Neutrophil (primary cell): Measurements from ENCODE around the gene TSHZ2.

Experiments used
- H3K27ac ChIP-seq: fragments of 200-600 bp; sonication (generic); 2 replicates; pipeline ENCODE4 v1.5.1; 2016; ENCODE audit warnings: mild to moderate bottlenecking, moderate library complexity
- H3K27me3 ChIP-seq: fragments of 200-600 bp; sonication (generic); 2 replicates; pipeline ENCODE4 v1.6.0; 2016; ENCODE audit warnings: mild to moderate bottlenecking
- H3K36me3 ChIP-seq: fragments of 200-600 bp; sonication (generic); 2 replicates; pipeline ENCODE4 v1.5.1; 2017
- H3K4me1 ChIP-seq, 2 experiments: fragments of 200-600 bp in 1 of 2; sonication (generic) in 1 of 2; 1 replicate in 1 of 2; 2 replicates in 1 of 2; pipeline versions ENCODE4 v1.5.1 to v1.6.1; 2013 to 2016; ENCODE audit warnings: low read depth in 1 of 2, low read length in 1 of 2, mild to moderate bottlenecking in 1 of 2, moderate library complexity in 1 of 2; ENCODE audit not compliant: control insufficient read depth in 1 of 2, insufficient read depth in 1 of 2
- H3K4me3 ChIP-seq, 2 experiments: fragments of 200-600 bp in 1 of 2; sonication (generic) in 1 of 2; 1 replicate in 1 of 2; 2 replicates in 1 of 2; pipeline ENCODE4 v1.5.1; 2013 to 2016; ENCODE audit warnings: low read depth in 1 of 2, low read length in 1 of 2, mild to moderate bottlenecking in 1 of 2, moderate library complexity in 1 of 2
- H3K9me3 ChIP-seq: fragments of 200-600 bp; sonication (generic); 2 replicates; pipeline ENCODE4 v1.5.1; 2016
- TF ChIP-seq, protein P1 (sequence below): fragments of 200-600 bp; sonication (generic); IDR thresholded peaks from 2 replicates; pipeline ENCODE4 v1.5.1; 2016; ENCODE audit warnings: antibody characterized with exemption

The TSHZ2 gene

DNA sequence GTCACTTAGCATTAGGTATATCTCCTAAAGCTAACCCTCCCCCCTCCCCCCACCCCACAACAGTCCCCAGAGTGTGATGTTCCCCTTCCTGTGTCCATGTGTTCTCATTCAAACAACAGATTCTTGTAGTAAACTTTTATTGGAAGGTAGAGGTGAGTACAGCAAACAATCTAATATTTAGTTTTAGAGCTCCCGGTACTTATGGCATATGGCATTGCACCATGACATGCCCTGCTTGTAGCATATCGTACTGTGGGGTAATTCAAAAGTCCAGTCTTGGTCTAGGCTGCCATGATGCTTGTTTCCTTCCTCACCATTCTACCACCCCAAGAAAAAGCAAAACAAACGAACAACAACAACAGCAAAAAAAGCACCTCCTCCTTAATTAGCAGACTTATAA is 332.0 kb downstream of the TSHZ2 start:
- no peaks in the 10 kb centered on the region for H3K27me3 ChIP-seq
- H3K27ac ChIP-seq, result no peak overlapping the region
- H3K4me1 ChIP-seq, result peaks cover 33 to 42% of the 10 kb centered on the region in 2 experiments
- TF ChIP-seq, protein P1, sequence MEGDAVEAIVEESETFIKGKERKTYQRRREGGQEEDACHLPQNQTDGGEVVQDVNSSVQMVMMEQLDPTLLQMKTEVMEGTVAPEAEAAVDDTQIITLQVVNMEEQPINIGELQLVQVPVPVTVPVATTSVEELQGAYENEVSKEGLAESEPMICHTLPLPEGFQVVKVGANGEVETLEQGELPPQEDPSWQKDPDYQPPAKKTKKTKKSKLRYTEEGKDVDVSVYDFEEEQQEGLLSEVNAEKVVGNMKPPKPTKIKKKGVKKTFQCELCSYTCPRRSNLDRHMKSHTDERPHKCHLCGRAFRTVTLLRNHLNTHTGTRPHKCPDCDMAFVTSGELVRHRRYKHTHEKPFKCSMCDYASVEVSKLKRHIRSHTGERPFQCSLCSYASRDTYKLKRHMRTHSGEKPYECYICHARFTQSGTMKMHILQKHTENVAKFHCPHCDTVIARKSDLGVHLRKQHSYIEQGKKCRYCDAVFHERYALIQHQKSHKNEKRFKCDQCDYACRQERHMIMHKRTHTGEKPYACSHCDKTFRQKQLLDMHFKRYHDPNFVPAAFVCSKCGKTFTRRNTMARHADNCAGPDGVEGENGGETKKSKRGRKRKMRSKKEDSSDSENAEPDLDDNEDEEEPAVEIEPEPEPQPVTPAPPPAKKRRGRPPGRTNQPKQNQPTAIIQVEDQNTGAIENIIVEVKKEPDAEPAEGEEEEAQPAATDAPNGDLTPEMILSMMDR, result no peak
- no peaks in the 10 kb centered on the region for H3K9me3 ChIP-seq
- no peak overlapping the region for H3K4me3 ChIP-seq
- no peaks in the 10 kb centered on the region for H3K36me3 ChIP-seq

DNA sequence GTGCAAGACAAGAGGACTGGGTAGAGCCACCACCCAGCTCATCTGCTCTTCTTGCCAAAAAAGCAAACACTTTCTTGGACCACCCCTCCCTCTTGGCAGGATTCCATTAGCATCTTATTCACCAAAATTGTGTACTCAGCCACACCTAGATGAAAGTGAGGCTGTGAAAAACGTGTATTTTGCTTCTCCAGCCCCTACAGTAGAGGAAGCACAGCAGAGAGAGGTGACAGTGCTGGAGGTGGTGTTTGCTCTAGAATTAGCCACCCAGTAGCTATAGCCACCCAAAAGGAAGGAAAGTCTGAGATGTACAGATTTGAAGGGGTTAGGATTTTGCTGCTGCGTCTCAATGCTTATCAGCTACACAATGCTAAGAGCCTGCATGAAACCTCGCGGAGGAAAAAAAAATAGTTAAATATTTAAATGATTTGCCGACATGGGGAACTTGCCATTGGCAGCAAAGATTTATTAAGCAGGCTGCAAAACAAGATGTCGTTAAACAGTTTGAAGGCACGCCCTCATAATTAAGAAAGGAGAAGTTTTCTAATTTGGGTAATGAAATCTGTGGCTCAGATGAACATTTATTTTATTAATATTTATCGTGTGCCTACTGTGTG is 334.1 kb downstream of the TSHZ2 start:
- H3K36me3 ChIP-seq, result no peaks in the 10 kb centered on the region
- H3K4me1 ChIP-seq, result peaks cover 20 to 26% of the 10 kb centered on the region in 2 experiments
- H3K27ac ChIP-seq, result no peak overlapping the region
- H3K9me3 ChIP-seq, result no peaks in the 10 kb centered on the region
- TF ChIP-seq, protein P1, result no peak
- no peaks in the 10 kb centered on the region for H3K27me3 ChIP-seq
- no peak overlapping the region for H3K4me3 ChIP-seq

DNA sequence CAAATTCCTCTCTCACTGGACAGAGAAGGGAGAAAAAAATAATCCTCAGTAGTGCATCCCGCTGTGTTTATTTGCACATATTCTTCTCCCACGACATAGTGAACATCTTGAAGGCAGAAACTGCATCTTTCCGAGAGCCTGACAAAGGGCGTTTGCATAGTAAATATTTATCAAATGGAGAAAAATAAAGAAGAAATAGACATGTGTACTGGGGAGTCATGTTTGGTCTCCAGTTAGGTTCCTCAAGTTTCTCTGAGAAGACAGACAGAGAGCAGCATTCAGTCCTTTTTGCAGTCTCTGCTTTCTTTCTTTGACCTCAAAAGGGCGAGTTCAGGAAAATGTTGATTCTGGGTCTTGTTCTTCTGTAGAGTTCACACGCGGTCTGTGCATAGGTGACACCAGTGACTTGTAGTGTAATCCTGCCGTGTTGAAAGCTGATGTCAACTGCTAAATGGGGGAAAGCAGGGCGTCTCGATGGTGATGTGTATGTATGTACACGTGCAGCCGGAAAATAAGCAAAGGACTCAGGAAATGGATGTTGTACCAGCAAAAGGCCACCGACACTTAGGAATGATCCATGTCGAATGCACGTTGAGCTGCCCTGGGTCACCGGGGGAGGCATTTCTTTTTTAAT is 335.9 kb downstream of the TSHZ2 start:
- no peak overlapping the region for H3K27ac ChIP-seq
- no peaks in the 10 kb centered on the region for H3K36me3 ChIP-seq
- no peaks in the 10 kb centered on the region for H3K9me3 ChIP-seq
- no peaks in the 10 kb centered on the region for H3K27me3 ChIP-seq
- peaks cover 6 to 11% of the 10 kb centered on the region in 2 experiments for H3K4me1 ChIP-seq
- TF ChIP-seq, protein P1, result no peak
- no peak overlapping the region for H3K4me3 ChIP-seq

DNA sequence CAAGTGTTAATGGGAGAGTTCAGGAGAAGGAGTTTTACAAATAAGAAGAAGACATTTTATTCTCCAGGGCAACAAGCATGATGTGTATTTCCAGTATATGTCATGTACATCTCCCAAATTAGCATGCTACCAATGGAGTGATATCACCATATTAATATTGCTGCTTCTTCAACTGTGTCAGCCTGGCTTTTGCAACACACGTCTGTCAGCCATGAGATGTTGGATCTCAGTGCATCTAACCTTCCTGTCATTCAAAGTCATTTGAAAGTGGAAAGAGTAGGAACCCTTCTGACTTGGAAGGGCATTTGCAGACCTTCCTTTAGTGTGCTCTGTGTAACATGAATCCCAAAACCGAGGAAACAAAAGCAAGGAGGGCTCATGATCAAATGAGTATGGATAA is 337.4 kb downstream of the TSHZ2 start:
- Histone ChIP-seq H3K4me3 (no peak overlapping the region), H3K9me3 (no peaks in the 10 kb centered on the region), H3K27ac (no peak overlapping the region), H3K27me3 (no peaks in the 10 kb centered on the region), H3K36me3 (no peaks in the 10 kb centered on the region), H3K4me1 (peaks cover 0 to 4% of the 10 kb centered on the region in 2 experiments)
- TF ChIP-seq, protein P1, result no peak

DNA sequence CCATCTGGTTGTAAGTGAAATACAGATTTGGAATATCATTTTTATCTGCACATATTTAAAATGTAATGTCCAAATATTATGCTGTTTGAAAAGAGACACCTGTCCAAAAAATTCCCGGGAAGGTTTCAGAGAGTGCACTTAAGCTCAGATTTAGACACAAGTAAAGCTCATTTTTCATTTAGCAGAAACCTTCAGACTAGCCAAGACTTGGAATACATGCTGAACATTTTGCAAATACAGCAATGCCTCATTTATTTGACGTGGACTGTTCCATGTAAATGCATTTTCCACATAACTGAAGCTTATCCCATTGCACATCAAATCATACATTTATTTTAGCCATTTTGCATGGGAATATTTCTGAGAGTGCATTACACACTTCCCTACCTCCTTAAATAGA is 340.8 kb downstream of the TSHZ2 start:
- Histone ChIP-seq H3K27ac (no peak overlapping the region), H3K4me1 (no peaks in the 10 kb centered on the region)
- TF ChIP-seq, protein P1, result no peak

More for the DNA sequence above, 340.8 kb downstream of the TSHZ2 start:
- Histone ChIP-seq H3K27me3 (no peaks in the 10 kb centered on the region), H3K36me3 (no peaks in the 10 kb centered on the region), H3K9me3 (no peaks in the 10 kb centered on the region), H3K4me3 (no peak overlapping the region)
